Omental fat pad (tissue), 4 donors: ENCODE data around the gene DDAH2. TPM values are rescaled to one million over a fixed set of nuclear protein-coding genes. Genes with fewer than 3 reads are reported as not detected.

Experiments
- ATAC-seq: fragments of 150-250 bp; one replicate; pipeline ENCODE4 v1.9.1; 2016; ENCODE audit warnings: mild to moderate bottlenecking, moderate library complexity; ENCODE audit not compliant: low FRiP score
- DNase-seq: peaks from one replicate; pipeline ENCODE4 v3.0.0-alpha.2; 2019; ENCODE audit warnings: low spot score
- CTCF ChIP-seq, 3 donors: fragments of 450-650 bp; IDR thresholded peaks; one replicate each; pipeline ENCODE4 v1.5.1; 2016 to 2017; ENCODE audit warnings: antibody characterized with exemption in 3 of 3, mild to moderate bottlenecking in 3 of 3, moderate library complexity in 2 of 3
- total RNA-seq, 4 donors: library from RNA; depleted of rRNA; stranded (reverse); fragments of >200 nt; gene quantifications; one replicate each; pipeline ENCODE4 v1.1.0, GENCODE V29; 2016

Gene DDAH2
- total RNA-seq, 4 donors from 2014 or later = 103 to 148 (median 115) TPM

- no peak for TF ChIP-seq CTCF (IDR thresholded peaks at IDR 0.05)
- ATAC-seq (no peak), DNase-seq (no peak)
These were observed 8.8 kb downstream of the DDAH2 start for GRCh38 chr6:31720196-31720770.

GRCh38 chr6:31719001-31719400 is 10.1 kb downstream of the DDAH2 start:
- no peak for ATAC-seq
- no peak for DNase-seq
- TF ChIP-seq CTCF (IDR thresholded peaks at IDR 0.05) = no peak

GRCh38 chr6:31718265-31718664 is 10.8 kb downstream of the DDAH2 start:
- ATAC-seq = no peak

GRCh38 chr6:31717499-31718222 is 11.4 kb downstream of the DDAH2 start:
- no peak for TF ChIP-seq CTCF (IDR thresholded peaks at IDR 0.05)
- no peak for DNase-seq
- ATAC-seq = no peak

More at GRCh38 chr6:31718265-31718664, 10.8 kb downstream of the DDAH2 start:
- no peak for TF ChIP-seq CTCF (IDR thresholded peaks at IDR 0.05)
- no peak for DNase-seq

- DNase-seq (no peak), ATAC-seq (no peak)
- no peak for TF ChIP-seq CTCF (IDR thresholded peaks at IDR 0.05)
These were observed 13.8 kb downstream of the DDAH2 start, which contains the start of gene LY6G6D for GRCh38 chr6:31715022-31715958. TSS of gene LY6G6D (plus strand) at chr6:31715348. CDS start at chr6:31715356, 8 bp downstream.

- TF ChIP-seq CTCF (IDR thresholded peaks at IDR 0.05) = no peak
These were observed 15.0 kb downstream of the DDAH2 start for GRCh38 chr6:31713991-31714684.

More at GRCh38 chr6:31713991-31714684, 15.0 kb downstream of the DDAH2 start:
- ATAC-seq = no peak
- DNase-seq = no peak
